A673 (cell line): ENCODE data around the gene IFRD2. TPM values are rescaled to one million over a fixed set of nuclear protein-coding genes. Genes with fewer than 3 reads are reported as not detected.

Experiments used
- BruUV-seq: library from RNA; stranded (reverse); fragments of 400-500 nt; replicated peaks from 2 replicates; lab custom pipeline; 2021; lab: Mats Ljungman, UMichigan
- CTCF ChIA-PET: fragments of 300-600 bp; sonication (Branson Sonifier 250); formaldehyde crosslinking; loops from one replicate; lab custom pipeline; 2022; ENCODE audit warnings: antibody characterized with exemption; lab: Charles Lee
- POLR2A ChIA-PET: fragments of 300-600 bp; sonication (Branson Sonifier 250); formaldehyde crosslinking; loops from one replicate; lab custom pipeline; 2022; ENCODE audit warnings: antibody characterized with exemption; ENCODE audit not compliant: low non-redundant PET; lab: Charles Lee
- DNase-seq: peaks from one replicate; pipeline ENCODE4 v3.0.0-alpha.2; 2015; ENCODE audit warnings: low spot score
- H3K27ac ChIP-seq: fragments of 200-600 bp; sonication (generic); 2 replicates; pipeline ENCODE4 v1.5.1; 2016; ENCODE audit warnings: mixed run types, low read depth, mild to moderate bottlenecking, mixed read lengths, antibody characterized with exemption, low read length; ENCODE audit not compliant: poor library complexity, severe bottlenecking
- H3K27me3 ChIP-seq: fragments of 200-600 bp; sonication (generic); replicated peaks from 2 replicates; pipeline ENCODE4 v1.6.1; 2017; ENCODE audit warnings: mixed run types, low read depth, mild to moderate bottlenecking, mixed read lengths, antibody characterized with exemption, low read length; ENCODE audit not compliant: insufficient read depth, poor library complexity
- H3K36me3 ChIP-seq: fragments of 200-600 bp; sonication (generic); 2 replicates; pipeline ENCODE4 v1.6.1; 2016; ENCODE audit warnings: mixed run types, mild to moderate bottlenecking, mixed read lengths, antibody characterized with exemption, low read length; ENCODE audit not compliant: insufficient read depth, poor library complexity, severe bottlenecking
- H3K4me1 ChIP-seq: fragments of 200-600 bp; sonication (generic); 2 replicates; pipeline ENCODE4 v1.6.1; 2017; ENCODE audit warnings: mixed run types, mild to moderate bottlenecking, mixed read lengths, antibody characterized with exemption, low read length; ENCODE audit not compliant: insufficient read depth, poor library complexity, severe bottlenecking
- H3K4me3 ChIP-seq: fragments of 200-600 bp; sonication (generic); 2 replicates; pipeline ENCODE4 v1.5.1; 2016; ENCODE audit warnings: low read depth, mixed run types, mild to moderate bottlenecking, mixed read lengths, low read length; ENCODE audit not compliant: poor library complexity, severe bottlenecking
- H3K9me3 ChIP-seq: fragments of 200-600 bp; sonication (generic); 2 replicates; pipeline ENCODE4 v1.6.1; 2016; ENCODE audit warnings: mixed run types, low read depth, mild to moderate bottlenecking, mixed read lengths, antibody characterized with exemption, low read length; ENCODE audit not compliant: poor library complexity, severe bottlenecking
- EZH2 ChIP-seq: fragments of 200-600 bp; sonication (generic); IDR thresholded peaks from 2 replicates; pipeline ENCODE4 v1.6.1; 2017; ENCODE audit warnings: borderline replicate concordance, low read depth, mild to moderate bottlenecking, mixed read lengths, antibody characterized with exemption, low read length; ENCODE audit not compliant: poor library complexity, severe bottlenecking
- intact Hi-C: fragments of 100-400 bp; cut with micrococcal nuclease; formaldehyde crosslinking; loops from one replicate; pipeline ENCODE4 v1.10.0; 2022; ENCODE audit not compliant: unreplicated experiment
- total RNA-seq: library from RNA; stranded (reverse); gene quantifications from 2 replicates; pipeline ENCODE4 v1.2.3, GENCODE V29; 2021
- TF ChIP-seq, protein P1 (sequence below): fragments of 300-800, 200-600 bp; sonication (generic); conservative IDR thresholded peaks from 2 replicates; pipeline ENCODE4 v1.5.1; 2017; ENCODE audit warnings: low read depth, mild to moderate bottlenecking, antibody characterized with exemption, low read length, moderate library complexity, mixed read lengths

Gene IFRD2
- total RNA-seq, 1 experiment from 2014 or later = 77.4 TPM

DNA sequence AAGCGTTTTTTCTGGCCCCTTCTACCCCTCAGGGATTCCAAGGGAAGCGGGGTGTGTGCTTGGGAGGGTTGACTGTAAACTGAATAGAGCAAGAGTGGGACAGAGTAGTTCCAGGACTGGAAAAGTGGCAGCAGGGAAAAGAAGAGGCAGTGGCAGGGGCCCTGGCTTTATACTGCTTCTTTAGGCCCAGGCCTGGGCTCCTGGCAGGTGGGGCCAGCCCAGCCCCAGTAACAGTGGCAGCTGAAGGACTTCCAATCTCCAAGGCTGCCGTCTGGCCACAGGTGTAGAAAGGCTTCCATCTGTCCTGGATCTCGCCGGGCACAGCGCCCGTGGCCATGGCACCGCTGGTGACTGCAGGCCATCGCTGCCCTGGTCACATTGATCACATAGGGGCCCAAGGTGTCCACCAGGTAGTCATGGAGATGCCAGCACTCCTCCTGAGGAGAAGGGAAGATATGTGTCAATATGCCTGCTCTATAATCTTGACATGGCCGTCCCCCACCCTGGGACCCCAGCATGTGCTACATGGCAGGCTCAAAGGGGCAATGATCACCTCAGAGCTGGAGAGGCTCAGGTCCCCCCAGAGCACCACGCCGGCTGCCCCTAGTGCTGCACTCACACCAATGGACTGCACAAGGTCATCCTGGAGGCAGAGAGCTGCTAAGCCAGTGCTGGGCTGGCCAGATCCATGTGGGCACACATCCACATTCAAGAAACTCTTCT lies 1.0 kb upstream of the IFRD2 start:
- intact Hi-C loops = no loop called here
- DNase-seq = no peak
- CTCF ChIA-PET = no interaction called here
- Histone ChIP-seq H3K4me3 (peak overlapping the region; percentile 77), H3K27me3 (no peaks in the 10 kb centered on the region), H3K36me3 (peaks cover 11% of the 10 kb centered on the region), H3K9me3 (no peaks in the 10 kb centered on the region), H3K27ac (peak overlapping the region; percentile 59), H3K4me1 (no peaks in the 10 kb centered on the region)
- POLR2A ChIA-PET = no interaction called here
- no TSS peak for BruUV-seq
- TF ChIP-seq EZH2 = no peak

DNA sequence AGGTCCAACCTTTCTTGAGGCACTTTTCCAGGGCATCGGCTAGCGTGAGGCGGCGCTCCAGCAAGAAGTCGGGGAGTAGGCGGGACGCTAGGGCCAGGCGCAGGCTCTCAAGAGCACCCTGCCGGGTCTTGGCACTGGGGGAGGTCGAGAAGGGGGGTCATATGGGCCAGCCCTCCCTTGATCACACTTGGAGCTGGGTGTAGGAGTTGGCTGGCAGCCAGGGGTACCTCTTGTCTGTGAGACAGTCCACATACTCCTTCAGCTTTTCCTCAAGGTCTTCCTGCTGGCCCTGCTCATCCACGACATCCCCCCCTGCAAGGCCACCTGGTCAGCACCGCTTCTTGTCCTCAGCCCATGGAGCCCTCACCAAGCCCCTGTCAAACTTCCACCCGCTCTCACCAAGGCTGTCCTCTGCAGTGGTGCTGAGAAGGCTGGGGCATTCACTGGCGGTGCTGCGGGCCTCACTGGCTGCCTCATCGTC lies 2.0 kb downstream of the IFRD2 start:
- ChIA-PET POLR2A (no interaction called here), CTCF (no interaction called here)
- intact Hi-C loops = no loop called here
- BruUV-seq = no TSS peak
- Histone ChIP-seq H3K4me1 (no peaks in the 10 kb centered on the region), H3K9me3 (no peaks in the 10 kb centered on the region), H3K27ac (no peak overlapping the region), H3K36me3 (peaks cover 17% of the 10 kb centered on the region), H3K27me3 (no peaks in the 10 kb centered on the region), H3K4me3 (no peak overlapping the region)
- TF ChIP-seq, protein P1, sequence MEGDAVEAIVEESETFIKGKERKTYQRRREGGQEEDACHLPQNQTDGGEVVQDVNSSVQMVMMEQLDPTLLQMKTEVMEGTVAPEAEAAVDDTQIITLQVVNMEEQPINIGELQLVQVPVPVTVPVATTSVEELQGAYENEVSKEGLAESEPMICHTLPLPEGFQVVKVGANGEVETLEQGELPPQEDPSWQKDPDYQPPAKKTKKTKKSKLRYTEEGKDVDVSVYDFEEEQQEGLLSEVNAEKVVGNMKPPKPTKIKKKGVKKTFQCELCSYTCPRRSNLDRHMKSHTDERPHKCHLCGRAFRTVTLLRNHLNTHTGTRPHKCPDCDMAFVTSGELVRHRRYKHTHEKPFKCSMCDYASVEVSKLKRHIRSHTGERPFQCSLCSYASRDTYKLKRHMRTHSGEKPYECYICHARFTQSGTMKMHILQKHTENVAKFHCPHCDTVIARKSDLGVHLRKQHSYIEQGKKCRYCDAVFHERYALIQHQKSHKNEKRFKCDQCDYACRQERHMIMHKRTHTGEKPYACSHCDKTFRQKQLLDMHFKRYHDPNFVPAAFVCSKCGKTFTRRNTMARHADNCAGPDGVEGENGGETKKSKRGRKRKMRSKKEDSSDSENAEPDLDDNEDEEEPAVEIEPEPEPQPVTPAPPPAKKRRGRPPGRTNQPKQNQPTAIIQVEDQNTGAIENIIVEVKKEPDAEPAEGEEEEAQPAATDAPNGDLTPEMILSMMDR = no peak
- no peak for TF ChIP-seq EZH2
- DNase-seq = no peak

DNA sequence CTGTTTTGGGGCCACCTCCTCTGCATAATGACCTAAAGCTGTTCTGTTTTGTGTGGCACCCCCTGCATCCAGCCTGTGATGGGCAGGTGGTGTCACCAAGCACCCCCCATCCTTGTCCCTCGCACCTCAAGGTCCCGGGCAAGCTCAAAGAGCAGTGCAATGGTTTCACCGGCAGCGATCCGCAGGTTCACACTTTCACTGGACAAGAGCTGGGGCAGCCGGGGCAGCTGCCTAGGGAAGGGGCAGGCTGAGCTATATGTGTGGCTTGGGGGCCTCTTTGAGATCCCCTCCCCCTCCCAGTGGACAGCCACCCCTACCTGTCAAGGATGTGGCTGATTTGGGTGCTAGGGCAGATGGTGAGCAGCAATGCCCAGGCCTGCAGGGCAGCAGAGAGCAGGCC lies 3.1 kb downstream of the IFRD2 start:
- Histone ChIP-seq H3K27me3 (no peaks in the 10 kb centered on the region), H3K4me3 (no peak overlapping the region), H3K9me3 (no peaks in the 10 kb centered on the region), H3K36me3 (peaks cover 17% of the 10 kb centered on the region), H3K27ac (no peak overlapping the region), H3K4me1 (no peaks in the 10 kb centered on the region)
- POLR2A ChIA-PET = no interaction called here
- BruUV-seq = no TSS peak
- no peak for TF ChIP-seq EZH2
- TF ChIP-seq, protein P1 = no peak
- DNase-seq = no peak
- intact Hi-C loops = no loop called here
- CTCF ChIA-PET = no interaction called here
